HPDE6-E6E7 (cell line): ENCODE measurements around the gene NCOA6.

Experiments used
- DNase-seq: peaks from one replicate; pipeline ENCODE4 v3.0.0; 2011; ENCODE audit warnings: missing footprints; ENCODE audit errors: extremely low spot score

NCOA6 gene

DNA sequence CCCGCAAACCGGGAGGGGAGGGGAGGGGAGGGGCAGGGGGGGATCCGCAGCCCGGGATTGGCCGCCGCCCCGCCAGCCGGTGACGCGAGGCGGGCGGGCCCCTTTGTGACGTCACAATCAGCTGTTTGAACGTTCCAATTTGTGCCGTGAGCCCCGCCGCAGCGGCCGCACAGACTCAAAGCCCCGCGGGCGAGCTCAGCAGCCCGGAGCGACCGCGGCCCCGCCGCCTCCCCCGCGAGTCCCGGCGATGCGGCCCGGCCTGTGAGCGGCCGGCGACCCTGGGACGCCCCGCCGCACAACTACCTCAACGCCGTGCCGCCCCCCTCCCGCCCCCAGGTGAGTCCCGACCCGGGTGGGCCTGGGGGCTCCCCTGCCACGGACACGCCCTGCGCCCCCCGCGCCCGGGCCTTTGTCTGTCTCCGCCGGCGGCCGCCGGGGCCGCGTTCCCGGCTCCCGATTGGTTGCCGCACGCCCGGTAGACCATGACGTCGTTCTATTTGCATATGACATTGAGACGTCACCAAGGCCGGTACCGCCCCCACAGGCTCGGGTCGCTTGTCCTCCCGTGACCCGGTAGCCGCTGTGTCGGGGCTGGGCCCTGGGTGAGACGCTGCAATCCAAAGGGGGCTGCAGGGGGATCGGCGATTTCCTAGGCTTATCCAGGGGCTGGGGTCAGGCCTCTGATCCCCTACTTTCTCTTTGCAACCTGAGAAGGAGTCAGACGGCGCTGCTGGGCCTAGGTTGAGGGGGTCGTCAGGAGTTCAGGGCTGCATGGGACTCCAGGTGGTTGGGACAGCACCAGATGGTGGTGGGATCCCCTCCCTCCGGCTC lies 121.1 kb downstream of the NCOA6 start, which contains the start of gene TP53INP2:
Gene TP53INP2 (plus strand): TSS at position 168 of the 831 bp plus-strand sequence. CDS start 4,396 bp downstream, outside the sequence.
- peak; percentile 90 for DNase-seq

DNA sequence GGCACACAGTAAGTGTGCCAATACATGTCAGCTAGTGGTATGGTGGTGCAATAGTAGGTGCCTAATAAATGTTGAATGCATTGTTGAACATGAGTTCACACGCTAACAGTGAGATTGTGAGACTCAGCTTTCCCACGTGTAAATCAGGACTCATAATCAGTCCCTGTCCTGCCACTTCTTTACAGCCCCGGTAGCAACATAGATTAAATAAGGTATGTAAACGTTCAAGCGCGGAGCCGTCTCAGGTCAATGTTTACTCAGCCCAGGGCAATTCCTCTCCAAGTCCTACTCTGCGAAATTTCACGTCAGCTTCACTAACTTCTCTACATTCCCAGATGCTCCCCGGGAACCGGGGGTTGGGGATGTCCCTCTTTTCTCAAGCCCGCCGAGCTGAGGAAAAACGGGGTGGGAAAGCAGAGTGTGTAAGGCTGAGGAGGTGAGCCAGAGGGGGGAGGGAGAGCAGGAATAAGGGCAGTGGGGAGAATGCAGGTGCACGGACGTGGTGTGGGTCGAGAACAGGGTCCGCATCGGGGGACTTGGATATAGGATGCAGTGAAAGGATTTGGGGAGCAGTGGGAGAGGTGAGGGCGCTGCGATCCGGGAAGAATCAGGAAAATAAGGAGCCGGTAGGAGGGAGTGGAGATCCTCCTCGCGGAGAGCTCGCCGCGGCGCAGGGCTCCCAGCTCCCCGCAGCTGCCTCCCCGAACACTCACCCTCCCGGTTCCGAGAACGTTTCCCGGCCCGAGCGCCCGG lies 121.9 kb downstream of the NCOA6 start:
- no peak for DNase-seq

DNA sequence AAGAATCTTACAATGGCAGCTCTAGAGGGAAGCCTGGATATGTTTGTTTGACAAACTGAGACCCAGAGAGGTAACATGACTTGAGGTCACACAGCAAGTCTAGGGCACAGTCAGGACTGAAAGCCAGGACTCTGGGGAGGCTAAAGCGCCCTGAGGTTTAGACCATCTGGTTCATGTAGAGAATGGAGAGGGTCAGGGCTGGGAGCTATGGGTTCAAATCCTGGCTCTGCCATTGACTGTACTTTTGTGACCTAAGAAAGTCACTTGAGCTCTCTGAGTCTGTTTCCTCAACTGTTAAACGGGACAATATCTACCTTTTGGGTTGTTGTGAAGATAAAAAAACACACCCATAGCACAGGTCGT lies 122.4 kb downstream of the NCOA6 start:
- no peak for DNase-seq

DNA sequence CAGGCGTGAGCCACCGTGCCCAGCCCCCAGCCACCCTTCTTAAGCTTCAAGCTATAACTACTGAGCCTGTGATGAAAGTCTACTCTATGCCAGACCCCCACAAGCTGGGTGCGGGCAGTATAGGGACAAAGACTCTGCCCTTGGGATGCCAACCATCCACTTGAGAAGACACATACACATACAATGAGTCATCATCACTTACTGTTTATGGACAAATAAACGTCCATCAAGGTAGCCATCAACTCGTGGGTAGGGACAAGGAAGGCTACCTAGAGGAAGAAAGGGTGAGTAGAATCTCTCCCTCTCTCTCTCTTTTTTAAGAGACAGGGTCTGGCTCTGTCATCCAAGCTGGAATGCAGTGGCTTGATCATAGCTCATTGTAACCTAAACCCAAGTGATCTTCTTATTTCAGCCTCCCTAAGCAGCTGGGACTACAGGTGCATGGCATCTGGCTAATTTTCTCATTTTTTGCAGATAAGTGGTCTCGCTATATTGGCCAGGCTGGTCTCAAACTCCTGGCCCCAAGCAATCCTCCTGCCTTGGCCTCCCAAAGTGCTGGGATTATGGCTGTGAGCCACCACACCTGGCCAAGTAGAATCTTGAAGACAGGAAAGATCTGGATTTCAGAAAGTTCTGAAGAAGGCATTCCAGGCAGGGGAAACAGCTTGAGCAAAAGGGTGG lies 123.9 kb downstream of the NCOA6 start:
- DNase-seq, result no peak

DNA sequence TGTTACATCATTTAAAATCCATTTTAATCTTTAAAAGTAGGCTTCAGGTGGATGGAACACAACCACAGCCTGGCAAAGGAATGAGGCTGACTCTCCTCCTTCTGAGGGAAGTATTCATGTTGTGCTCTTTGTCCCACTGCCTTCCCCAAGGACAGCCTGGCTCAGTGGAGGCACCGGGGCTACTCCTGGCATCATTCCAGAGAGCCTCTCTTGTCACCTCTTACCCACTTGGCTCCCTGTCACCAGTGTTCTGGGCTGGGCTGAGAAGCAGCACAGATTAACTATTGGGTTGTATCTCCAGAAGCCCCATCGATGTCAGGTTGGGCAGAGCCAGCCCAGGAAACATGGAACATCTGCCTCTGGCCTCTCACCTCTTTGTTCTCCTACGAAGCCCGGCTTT lies 132.0 kb downstream of the NCOA6 start:
- no peak for DNase-seq

DNA sequence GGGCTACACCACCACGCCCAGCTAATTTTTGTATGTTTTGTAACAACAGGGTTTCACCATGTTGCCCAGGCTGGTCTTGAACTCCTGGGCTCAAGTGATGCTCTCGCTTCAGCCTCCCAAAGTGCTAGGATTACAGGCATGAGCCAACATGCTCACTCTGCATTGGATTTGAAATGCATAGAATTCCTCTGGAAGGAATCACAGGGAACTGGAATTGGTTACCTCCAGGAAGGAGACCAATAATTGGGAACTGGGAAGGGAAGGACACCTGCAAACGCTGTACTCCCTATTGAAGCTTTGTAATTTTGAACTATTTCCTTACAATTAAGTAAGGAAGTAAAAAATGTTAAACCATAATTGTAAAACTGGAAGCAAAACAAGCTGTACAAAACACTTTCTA lies 133.6 kb downstream of the NCOA6 start:
- no peak for DNase-seq

DNA sequence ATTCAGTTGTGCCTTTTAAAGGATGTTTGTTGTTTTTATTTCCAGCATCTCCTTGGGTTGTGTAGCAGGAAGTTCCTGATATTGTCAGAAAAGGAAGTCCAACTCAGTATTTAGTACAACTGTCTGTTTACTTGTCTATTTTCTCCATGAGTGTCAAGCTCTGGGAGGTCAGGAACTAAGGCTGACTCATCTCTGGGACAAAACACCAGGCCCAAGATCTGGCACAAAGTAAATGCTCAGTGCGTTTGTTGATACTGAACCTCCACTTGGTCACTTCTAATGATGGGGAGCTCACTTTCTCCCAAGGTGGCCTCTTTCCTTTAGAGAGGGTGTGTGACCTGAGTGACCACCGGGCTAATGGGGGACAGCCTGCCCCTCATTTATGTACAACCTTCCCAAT lies 136.0 kb downstream of the NCOA6 start:
- DNase-seq, result no peak

DNA sequence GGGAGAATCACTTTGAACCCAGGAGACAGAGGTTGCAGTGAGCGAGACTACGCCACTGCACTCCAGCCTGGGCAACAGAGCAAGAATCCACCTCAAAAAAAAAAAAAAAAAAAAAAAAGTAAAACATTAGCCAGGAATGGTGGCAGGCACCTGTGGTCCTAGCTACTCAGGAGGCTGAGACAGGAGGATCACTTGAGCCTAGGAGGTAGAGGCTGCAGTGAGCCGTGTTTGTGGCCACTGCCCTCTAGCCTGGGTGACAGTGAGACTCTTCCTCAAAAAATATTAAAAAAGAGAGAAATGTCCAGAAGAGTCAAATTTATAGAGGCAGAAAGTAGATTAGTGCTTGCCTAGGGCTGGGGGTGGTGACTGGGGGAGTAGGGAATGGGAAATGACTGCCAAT lies 141.8 kb downstream of the NCOA6 start:
- no peak for DNase-seq

DNA sequence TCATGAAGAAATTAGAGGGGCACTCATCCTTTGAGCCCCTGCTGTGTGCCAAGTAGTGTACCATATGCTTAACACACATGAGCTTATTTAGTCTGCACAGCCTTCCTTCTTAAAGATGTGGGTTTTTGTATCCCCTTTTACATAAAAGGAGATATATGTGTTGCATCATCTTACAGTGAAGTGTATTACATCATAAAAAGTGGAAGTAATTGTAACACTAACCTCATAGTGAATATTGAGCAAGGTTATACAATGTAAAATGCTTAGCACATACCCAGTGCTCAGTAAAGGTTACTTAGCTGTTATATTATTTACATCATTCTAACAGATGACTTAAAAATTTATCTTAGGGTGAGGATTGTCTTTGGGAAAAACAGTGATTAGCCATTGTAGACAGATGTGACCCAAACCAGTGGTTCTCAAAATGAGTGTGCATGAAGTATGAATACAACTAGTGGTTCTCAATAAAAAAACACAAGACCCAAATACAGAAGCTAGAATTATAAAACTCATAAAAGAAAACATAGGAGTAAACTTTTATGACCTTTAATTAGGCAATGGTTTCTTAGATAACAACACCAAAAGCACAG lies 144.8 kb downstream of the NCOA6 start:
- DNase-seq, result no peak

DNA sequence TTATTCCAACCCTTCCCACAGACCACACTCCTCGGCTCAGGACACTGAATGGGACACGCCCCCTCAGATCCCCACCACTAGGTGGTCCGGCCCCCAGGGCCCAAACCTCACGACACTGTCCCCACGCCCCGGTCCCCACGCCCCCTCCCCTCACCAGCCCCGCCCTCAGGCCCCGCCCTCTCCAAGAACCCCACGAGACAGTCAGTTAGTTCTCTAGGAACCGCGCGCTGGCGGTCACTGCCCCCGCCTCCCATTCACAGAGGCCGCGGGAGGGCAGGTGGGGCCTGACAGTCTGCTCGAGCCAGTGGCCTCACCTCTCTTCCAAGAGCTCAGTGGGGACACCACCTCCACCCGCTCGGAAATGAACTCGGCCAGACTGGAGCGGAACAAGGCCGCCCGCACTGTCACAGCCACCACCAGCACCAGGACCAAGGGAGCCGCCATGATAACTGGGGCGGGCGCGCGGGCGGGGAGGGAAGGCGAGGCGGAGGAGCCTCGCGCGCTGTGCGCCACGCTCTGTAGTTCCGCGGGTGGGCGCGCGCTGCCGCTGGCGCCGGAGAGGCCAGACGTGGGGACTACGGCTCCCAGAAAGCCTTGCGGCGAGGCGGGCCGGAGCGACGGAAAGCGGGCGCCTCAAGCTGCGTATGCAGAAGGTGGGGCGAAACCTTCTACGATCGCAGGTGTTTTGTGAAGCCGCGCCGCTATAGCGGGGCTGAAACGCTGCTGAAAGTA lies 148.6 kb downstream of the NCOA6 start, which contains the start of gene PIGU:
Gene PIGU (minus strand): TSS at position 451 of the 732 bp plus-strand sequence. CDS start 7 bp downstream, at position 444.
- DNase-seq, result peak; percentile 100

DNA sequence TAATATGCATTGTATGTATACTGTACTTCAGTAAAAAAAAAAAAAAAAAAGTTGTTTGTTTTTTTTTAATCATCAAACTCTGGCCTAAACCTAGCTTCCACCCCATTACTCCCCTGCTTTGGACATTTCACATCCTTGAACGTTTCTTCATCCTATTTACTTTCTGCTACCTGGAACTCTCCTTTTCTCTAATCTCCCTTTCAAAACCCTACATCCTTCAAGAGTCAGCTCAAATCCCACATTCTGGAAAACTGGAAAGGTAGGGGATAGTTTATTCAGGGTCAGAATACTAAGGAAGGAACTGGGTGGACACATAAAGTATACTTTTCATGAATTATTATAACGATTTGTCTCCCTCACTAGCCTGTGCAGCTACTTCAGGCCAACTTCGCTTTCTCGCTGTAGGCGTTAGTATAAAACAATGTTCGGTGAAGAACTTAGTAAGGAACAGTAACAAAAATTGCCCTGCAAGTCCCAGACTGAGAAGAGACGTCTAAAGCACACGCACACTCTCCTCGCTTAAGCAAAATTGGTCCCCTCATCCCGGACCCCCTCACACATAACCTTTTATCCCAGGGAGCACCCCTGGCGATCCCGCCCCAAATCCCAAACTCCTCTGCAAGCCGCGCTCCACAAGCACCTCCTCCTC lies 149.3 kb downstream of the NCOA6 start:
- no peak for DNase-seq

DNA sequence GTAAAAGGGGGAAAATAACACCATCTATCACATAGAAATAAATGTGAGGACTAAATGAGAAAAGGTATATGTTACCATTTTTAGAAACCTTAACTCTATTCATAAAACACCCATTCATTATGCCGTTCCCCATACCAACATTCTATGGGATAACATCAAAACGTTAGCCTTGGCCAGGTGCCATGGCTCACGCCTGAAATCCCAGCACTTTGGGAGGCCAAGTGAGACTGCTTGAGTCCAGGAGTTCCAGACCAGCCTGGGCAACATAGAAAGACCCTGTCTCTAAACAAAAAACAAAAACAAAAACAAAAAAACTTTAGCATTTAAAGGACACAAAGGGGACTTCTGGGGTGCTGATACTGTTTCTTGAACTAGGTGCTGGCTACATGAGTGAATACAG lies 149.9 kb downstream of the NCOA6 start:
- no peak for DNase-seq

DNA sequence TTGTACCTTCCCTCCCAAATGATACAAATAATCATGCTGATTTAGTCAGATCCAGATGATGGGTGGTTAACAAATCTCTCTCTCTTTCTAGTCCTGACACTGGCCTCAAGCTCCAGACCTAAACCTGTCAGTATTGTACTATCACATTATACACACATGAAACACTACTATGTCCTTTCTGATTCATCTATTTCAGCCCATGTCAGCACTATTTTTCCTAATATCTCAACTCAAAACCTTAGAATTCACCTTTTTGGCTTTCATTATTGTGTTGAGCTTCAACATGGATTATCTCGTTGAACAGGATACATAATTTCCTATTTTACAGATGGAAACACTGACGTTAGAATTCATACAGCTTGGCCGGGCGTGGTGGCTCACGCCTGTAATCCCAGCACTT lies 152.0 kb downstream of the NCOA6 start:
- no peak for DNase-seq

DNA sequence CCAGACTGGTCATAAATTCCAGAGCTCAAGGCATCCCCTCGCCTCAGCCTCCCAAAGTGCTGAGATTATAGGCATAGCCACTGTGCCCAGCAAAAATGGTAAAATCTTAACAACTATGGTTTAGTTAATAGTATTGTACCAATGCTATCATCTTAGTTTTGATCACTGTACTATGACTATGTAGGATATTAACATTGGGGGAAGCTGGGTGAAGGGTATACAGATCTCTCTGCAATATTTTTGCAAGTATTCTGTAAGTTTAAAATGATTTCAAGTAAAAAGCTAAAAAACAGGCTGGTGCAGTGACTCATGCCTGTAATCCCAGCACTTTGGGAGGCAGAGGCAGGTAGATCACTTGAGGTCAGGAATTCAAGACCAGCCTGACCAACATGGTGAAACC lies 156.4 kb downstream of the NCOA6 start:
- no peak for DNase-seq
